IgD-negative memory B cell (primary cell): ENCODE results near the gene SNCAIP. TPM values are rescaled to one million over a fixed set of nuclear protein-coding genes. Genes with fewer than 3 reads are reported as not detected.
"Not testable (repeated sequence)": the region's sequence is repeated elsewhere in the genome, so short reads cannot be mapped to it uniquely, and the experiment has no call there.

ENCODE experiments used
- H3K27ac Mint-ChIP-seq, 3 donors: one replicate each; pipeline ENCODE4 v1.8.0; 2020 to 2022; ENCODE audit warnings: mild to moderate bottlenecking in 3 of 3, mixed read lengths in 3 of 3, moderate library complexity in 1 of 3
- H3K27me3 Mint-ChIP-seq: one replicate; pipeline ENCODE4 v1.8.0; 2021; ENCODE audit warnings: mixed read lengths
- H3K36me3 Mint-ChIP-seq: one replicate; pipeline ENCODE4 v1.8.0; 2020; ENCODE audit warnings: mild to moderate bottlenecking, mixed read lengths
- H3K4me1 Mint-ChIP-seq, 3 donors: one replicate each; pipeline ENCODE4 v1.8.0; 2020 to 2022; ENCODE audit warnings: mixed read lengths in 3 of 3, mild to moderate bottlenecking in 1 of 3
- H3K4me3 Mint-ChIP-seq, 4 donors: one replicate each; pipeline ENCODE4 v1.8.0; 2020 to 2022; ENCODE audit warnings: mild to moderate bottlenecking in 4 of 4, mixed read lengths in 4 of 4, moderate library complexity in 3 of 4
- H3K9me3 Mint-ChIP-seq, 3 donors: one replicate each; pipeline ENCODE4 v1.8.0; 2020 to 2021; ENCODE audit warnings: mixed read lengths in 3 of 3, mild to moderate bottlenecking in 1 of 3
- polyA plus RNA-seq: library from polyadenylated mRNA; unstranded; fragments of 300-500 nt; fragmentation: Illumina TruSeq; gene quantifications from one replicate; pipeline ENCODE4 v1.2.3, GENCODE V29; 2021

Gene SNCAIP
- polyA plus RNA-seq, 1 donor from 2014 or later, result not detected

DNA sequence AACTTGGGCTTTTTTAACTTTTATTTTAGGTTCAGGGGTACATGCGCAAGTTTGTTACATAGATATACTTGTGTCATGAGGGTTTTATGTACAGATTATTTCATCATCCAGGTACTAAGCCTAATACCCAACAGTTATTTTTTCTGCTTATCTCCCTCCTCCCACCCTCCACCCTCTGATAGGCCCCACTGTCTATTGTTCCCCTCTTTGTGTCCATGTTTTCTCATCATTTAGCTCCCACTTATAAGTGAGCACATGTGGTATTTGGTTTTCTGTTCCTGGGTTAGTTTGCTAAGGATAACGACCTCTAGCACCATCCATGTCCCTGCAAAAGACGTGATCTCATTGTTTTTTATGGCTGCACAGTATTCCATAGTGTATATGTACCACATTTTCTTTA, 172.1 kb downstream of the SNCAIP start:
- peaks cover 0 to 3% (median 0%) of the 10 kb centered on the region in 3 donors for H3K9me3 Mint-ChIP-seq
- peaks cover 5% of the 10 kb centered on the region for H3K27me3 Mint-ChIP-seq
- no peaks in the 10 kb centered on the region for H3K36me3 Mint-ChIP-seq
- no peak overlapping the region for H3K4me3 Mint-ChIP-seq
- H3K4me1 Mint-ChIP-seq, result no peaks in the 10 kb centered on the region
- no peak overlapping the region for H3K27ac Mint-ChIP-seq

DNA sequence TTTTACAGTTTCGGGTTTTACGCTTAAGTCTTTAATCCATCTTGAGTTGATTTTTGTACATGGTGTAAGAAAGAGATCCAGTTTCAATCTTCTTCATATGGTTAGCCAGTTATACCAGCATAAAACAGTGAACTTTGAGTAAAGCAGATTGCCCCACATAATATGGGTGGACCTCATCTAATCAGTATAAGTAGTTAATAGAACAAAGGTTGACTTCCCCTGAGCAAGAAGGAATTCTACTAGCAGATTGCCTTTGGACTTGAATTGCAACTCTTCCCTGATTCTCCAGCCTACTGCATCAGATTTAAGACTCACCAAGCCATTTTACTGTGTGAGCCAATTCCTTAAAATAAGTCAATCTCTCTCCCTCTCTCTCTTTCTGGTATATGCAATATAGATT, 173.2 kb downstream of the SNCAIP start:
- peaks cover 0 to 2% (median 0%) of the 10 kb centered on the region in 3 donors for H3K9me3 Mint-ChIP-seq
- no peak overlapping the region for H3K27ac Mint-ChIP-seq
- H3K27me3 Mint-ChIP-seq, result peaks cover 5% of the 10 kb centered on the region
- no peak overlapping the region for H3K4me3 Mint-ChIP-seq
- H3K4me1 Mint-ChIP-seq, result no peaks in the 10 kb centered on the region
- H3K36me3 Mint-ChIP-seq, result no peaks in the 10 kb centered on the region

DNA sequence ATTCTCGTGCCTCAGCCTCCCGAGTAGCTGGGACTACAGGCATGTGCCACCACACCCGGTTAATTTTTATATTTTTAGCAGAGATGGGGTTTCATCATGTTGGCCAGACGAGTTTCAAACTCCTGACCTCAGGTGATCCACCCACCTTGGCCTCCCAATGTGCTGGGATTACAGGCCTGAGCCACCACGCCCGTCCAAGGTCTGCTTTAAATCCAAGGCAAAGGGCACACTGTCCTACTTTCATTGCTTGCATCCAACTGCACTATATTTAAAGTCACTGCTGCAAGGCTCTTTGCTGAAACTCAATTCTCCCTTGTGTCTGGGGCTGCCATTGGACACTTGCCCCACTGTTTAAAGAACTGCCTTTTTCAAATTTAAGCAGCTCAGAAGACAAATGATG, 174.6 kb downstream of the SNCAIP start:
- H3K27me3 Mint-ChIP-seq, result not testable (repeated sequence)

DNA sequence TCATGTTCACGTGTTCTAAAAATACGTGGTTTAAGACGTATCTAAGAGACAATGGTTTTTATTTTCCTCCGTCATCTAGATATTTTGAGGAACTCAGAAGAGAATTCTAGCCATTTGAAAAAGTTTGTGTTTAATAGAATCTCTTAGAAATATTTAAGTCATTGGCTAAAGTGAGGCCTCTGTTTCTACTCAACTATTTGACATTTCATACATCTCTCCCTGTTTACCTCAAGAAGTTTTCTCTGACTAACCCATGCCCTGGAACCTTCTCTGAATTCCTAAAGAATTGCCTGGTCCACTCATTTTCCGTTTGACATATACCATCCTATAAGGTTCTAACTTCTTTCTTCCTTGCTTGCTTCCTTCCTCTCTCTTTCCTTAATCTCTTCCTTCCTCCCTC, 178.7 kb downstream of the SNCAIP start:
- Mint-ChIP-seq H3K4me3 (no peak overlapping the region), H3K27ac (no peak overlapping the region), H3K4me1 (no peaks in the 10 kb centered on the region), H3K9me3 (peaks cover 0 to 2% (median 2%) of the 10 kb centered on the region in 3 donors), H3K27me3 (peaks cover 3% of the 10 kb centered on the region), H3K36me3 (no peaks in the 10 kb centered on the region)

More for the DNA sequence above, 174.6 kb downstream of the SNCAIP start:
- not testable (repeated sequence) for H3K36me3 Mint-ChIP-seq, H3K4me1 Mint-ChIP-seq, H3K9me3 Mint-ChIP-seq, H3K27ac Mint-ChIP-seq
- H3K4me3 Mint-ChIP-seq, result peak overlapping the region in 1 of 4 donors; percentile 39

DNA sequence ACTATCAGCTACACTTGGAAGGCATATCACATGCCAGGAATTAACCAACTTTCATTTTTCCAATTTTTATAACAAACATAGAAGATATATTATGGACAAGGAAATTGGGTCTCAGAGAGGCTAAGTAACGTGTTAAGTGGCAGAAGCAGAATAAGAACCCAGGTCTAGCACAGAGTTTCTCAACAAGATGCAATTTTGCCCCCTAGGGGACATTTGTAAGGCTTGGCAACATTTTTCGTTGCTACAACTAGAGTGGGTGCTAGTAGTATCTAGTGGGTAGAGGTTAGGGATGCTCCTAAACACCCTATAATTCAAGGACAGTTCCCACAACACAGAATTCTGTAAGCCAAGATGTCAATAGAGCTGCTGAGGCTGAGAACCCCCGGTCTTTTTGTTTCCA, 180.6 kb downstream of the SNCAIP start:
- peaks cover 0 to 2% (median 0%) of the 10 kb centered on the region in 3 donors for H3K9me3 Mint-ChIP-seq
- H3K27ac Mint-ChIP-seq, result no peak overlapping the region
- no peaks in the 10 kb centered on the region for H3K27me3 Mint-ChIP-seq
- H3K36me3 Mint-ChIP-seq, result no peaks in the 10 kb centered on the region
- H3K4me1 Mint-ChIP-seq, result no peaks in the 10 kb centered on the region
- no peak overlapping the region for H3K4me3 Mint-ChIP-seq

DNA sequence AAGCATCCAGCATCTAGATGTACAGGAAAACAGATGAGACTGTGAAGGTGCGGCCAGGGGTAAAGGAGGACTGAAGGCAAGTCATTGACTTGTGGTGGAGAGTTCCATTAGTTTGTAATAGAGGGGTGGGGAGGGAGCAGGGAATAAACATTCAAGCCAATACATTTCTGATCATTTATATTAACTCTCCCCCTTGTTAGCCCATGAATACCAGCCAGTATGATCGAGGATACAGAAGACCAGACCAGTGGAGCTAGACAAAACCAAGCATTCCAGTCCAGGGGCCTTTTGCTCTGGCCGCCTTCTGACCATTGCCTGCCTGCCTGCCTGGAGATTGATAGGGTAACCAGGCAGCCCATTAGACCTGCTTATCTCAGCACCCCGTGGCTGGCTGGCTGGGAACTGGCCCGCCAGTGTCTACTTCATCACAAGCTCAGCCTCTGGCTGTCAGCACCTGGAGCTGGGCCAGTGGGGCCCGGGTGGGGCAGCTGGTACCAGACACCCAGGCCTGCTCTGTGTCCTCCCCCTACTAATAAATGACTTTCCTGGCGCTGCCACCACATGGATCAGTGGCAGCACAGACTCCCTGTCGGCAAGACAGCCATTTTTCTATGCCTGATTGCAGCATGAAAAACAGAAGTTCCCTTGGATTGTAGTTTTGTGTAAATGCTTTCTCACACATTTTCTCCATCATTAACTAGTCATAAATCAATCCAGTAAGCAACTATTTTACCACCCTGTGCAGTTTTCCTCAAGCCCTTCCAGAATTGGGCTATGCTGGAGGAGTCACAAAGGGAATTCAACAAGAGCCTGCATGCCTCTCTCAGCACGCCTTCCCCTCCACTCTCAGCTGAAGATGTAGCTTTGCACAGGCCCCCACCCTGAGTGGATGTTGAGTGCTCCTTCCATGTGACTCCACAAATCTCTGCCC, 181.3 kb downstream of the SNCAIP start:
- no peaks in the 10 kb centered on the region for H3K36me3 Mint-ChIP-seq
- H3K4me1 Mint-ChIP-seq, result no peaks in the 10 kb centered on the region
- peaks cover 0 to 2% (median 0%) of the 10 kb centered on the region in 3 donors for H3K9me3 Mint-ChIP-seq
- H3K27me3 Mint-ChIP-seq, result no peaks in the 10 kb centered on the region
- no peak overlapping the region for H3K27ac Mint-ChIP-seq
- no peak overlapping the region for H3K4me3 Mint-ChIP-seq

DNA sequence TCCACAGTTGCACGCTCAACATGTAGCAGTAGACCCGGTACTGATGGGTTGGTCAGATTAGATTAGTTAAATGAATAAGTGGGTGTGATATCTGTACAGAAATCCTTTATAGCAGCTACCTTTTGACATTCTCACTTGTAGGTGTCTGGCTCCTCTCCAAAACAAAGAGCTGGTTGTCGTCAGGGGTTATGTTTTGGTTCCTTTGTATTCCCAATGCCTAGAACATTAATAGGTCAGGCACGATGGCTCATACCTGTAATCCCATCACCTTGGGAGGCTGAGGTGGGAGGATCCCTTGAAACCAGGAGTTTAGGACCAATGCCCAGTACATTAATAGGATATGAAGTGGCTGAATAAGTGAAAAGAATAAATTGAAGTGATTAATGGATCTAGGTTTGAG, 182.1 kb downstream of the SNCAIP start:
- peaks cover 0 to 2% (median 0%) of the 10 kb centered on the region in 3 donors for H3K9me3 Mint-ChIP-seq
- H3K27ac Mint-ChIP-seq, result no peak overlapping the region
- no peaks in the 10 kb centered on the region for H3K4me1 Mint-ChIP-seq
- H3K27me3 Mint-ChIP-seq, result no peaks in the 10 kb centered on the region
- no peaks in the 10 kb centered on the region for H3K36me3 Mint-ChIP-seq
- H3K4me3 Mint-ChIP-seq, result no peak overlapping the region

DNA sequence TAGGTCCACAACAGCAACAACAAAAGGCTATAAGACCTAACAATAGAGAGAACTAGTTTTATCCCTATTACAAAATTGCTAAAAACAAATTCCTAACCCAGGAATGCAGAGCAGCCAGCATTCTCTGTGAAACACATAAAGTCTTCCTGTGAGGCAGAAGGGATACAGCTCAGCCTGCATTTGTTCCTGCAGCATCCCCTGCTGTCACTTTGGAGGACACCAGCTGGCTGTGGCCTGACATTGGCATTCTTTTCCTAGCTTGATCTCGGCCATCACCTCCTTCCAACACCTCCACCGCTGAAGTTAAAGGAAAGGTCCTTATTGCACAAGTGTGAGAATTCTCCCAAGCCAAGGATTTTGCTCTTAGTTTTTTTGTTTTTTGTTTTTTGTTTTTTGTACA, 186.1 kb downstream of the SNCAIP start:
- Mint-ChIP-seq H3K4me1 (no peaks in the 10 kb centered on the region), H3K4me3 (no peak overlapping the region), H3K9me3 (no peaks in the 10 kb centered on the region), H3K27ac (no peak overlapping the region), H3K36me3 (no peaks in the 10 kb centered on the region), H3K27me3 (peaks cover 4% of the 10 kb centered on the region)

DNA sequence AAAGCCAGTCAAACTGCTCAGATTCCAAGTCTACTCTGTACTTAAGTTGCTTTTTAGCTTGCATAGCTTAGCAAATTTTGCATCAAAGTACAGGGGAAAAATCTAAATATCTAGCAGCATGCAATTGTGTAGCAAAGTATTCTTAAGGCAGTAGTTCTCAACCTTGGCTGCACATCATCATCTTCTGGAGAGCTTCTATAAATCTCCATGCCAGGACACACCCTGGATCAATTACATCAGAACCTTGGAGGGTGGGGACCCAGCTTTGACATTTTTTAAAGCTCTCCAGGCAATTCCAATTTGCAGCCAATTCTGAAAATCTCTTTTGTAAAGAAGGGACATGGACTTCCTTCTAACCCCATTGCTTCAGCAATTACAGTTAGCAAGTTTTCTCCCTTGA, 187.5 kb downstream of the SNCAIP start:
- H3K4me1 Mint-ChIP-seq, result no peaks in the 10 kb centered on the region
- H3K36me3 Mint-ChIP-seq, result no peaks in the 10 kb centered on the region
- no peak overlapping the region for H3K27ac Mint-ChIP-seq
- H3K27me3 Mint-ChIP-seq, result peaks cover 4% of the 10 kb centered on the region
- no peaks in the 10 kb centered on the region for H3K9me3 Mint-ChIP-seq
- no peak overlapping the region for H3K4me3 Mint-ChIP-seq

DNA sequence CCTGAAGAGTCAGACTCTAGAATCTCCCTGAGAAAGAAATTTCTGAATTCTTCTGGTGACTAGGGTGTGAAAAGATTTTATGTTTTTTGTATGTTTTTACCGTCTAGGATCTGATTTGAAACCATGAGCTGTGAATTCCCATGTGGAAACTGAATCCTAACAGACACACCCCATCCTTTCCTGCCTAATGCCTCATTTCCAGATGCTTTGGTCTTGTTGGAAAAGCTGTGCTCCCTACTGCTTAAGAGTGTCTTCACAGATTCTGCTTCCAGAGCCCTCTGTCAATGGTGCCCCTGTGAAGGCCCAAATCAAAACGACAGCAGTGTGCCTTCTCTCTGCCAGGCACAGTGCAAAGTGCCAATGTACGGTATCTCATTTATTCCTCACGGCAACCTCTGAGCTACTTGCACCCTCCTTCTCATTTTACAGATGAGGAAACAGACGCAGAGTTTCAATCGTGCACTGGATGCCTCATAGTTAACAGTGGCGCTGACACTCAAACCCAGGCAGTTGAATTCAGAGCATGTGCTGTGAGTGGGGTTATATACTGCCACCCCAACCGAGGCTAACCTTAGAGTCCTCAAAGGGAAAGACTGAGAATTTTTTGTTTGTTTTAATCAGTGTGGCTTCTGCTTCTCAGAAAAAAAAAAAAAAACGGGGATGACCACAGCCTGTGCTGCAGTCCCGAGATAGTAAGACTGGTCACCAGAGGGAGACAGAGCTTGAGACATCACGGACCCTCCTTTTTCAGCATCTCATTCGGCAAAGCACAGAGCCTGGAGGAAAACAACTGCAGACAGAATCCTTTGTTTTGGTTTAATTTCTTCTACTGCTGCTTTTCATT, 188.4 kb downstream of the SNCAIP start:
- no peak overlapping the region for H3K27ac Mint-ChIP-seq
- H3K4me3 Mint-ChIP-seq, result no peak overlapping the region
- H3K9me3 Mint-ChIP-seq, result no peaks in the 10 kb centered on the region
- H3K27me3 Mint-ChIP-seq, result peaks cover 4% of the 10 kb centered on the region
- no peaks in the 10 kb centered on the region for H3K36me3 Mint-ChIP-seq
- H3K4me1 Mint-ChIP-seq, result peaks cover 0 to 2% (median 0%) of the 10 kb centered on the region in 3 donors

DNA sequence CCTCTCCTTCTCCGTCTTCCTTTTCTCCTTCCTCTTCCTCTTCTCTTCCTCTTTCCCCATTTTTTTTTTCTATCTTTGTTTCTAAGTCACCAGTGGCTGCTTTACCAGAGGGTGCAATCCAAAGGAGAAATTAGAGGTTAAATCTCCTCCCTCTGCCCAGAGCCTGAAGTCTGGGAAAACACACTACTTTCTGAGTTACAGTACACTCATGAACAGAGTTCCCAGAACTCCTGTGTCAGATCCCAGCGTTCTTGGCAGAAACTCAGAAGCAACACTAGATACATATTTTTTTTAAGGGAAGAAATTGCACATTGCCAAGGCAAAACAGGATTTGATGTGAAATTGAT, 189.0 kb downstream of the SNCAIP start:
- no peak overlapping the region for H3K27ac Mint-ChIP-seq
- H3K9me3 Mint-ChIP-seq, result no peaks in the 10 kb centered on the region
- H3K36me3 Mint-ChIP-seq, result no peaks in the 10 kb centered on the region
- peaks cover 4% of the 10 kb centered on the region for H3K27me3 Mint-ChIP-seq
- no peak overlapping the region for H3K4me3 Mint-ChIP-seq
- peaks cover 0 to 2% (median 0%) of the 10 kb centered on the region in 3 donors for H3K4me1 Mint-ChIP-seq

DNA sequence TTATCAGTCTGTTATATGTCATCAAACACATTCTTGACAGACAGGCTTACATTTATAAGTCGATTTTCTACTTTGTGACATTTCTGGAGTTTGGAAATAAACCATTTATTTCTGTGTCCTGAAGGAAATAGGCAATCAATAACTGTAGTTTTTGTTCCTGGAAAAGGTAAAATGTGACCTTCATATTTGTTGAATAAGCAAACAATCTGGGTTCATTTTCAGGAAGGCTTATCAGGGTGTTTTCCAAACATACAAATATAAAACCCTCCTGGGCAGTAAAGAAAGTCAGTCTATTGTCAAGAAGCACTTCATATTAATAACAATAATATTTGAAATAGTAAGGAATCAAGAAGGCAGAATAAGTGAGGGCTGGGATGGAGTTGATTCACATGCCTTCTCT, 195.0 kb downstream of the SNCAIP start:
- H3K27ac Mint-ChIP-seq, result no peak overlapping the region

DNA sequence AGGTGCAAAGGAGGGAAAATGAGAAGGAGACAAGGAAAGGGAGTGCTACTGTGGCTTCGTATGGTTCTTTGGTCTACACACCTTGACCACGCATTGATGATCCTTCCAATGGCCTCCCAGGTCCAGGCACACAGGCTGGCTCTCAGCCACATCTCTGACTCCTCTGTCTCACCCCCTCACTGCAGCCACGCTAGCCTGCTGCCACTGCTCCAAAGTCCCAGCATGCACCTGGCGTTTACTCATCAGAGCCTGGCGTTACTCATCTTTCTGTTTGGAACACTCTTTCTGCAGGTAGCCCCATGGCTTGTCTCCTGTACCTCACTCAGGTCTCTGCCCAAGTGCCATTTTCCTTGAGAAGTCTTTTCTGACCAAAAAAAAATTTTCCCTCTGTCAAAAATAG, 195.5 kb downstream of the SNCAIP start:
- H3K27me3 Mint-ChIP-seq, result no peaks in the 10 kb centered on the region
- no peaks in the 10 kb centered on the region for H3K36me3 Mint-ChIP-seq
- H3K9me3 Mint-ChIP-seq, result no peaks in the 10 kb centered on the region
- no peak overlapping the region for H3K27ac Mint-ChIP-seq
- no peak overlapping the region for H3K4me3 Mint-ChIP-seq
- peaks cover 0 to 2% (median 0%) of the 10 kb centered on the region in 3 donors for H3K4me1 Mint-ChIP-seq

More for the DNA sequence above, 195.0 kb downstream of the SNCAIP start:
- Mint-ChIP-seq H3K27me3 (no peaks in the 10 kb centered on the region), H3K4me1 (peaks cover 0 to 2% (median 0%) of the 10 kb centered on the region in 3 donors), H3K9me3 (no peaks in the 10 kb centered on the region), H3K4me3 (no peak overlapping the region), H3K36me3 (no peaks in the 10 kb centered on the region)

DNA sequence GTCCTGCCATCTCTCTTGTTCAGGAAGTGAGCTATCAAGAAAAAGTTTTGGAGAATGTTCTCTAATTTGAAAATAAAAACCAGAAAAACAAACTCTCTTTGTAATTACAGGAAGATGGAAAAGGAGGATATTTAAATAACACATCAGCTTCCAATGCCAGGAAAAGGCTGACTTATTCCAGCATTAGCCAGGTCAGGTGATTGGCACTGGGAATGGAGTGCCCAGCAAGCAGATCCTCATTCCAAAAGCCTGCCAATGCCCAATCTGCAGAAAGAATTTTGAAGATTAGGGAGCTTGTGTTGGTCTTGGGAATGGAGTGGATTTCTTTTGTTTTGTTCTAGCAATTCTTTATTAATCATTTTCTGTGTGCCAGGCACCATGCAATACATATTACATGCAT, 196.6 kb downstream of the SNCAIP start:
- Mint-ChIP-seq H3K9me3 (no peaks in the 10 kb centered on the region), H3K27ac (no peak overlapping the region), H3K27me3 (no peaks in the 10 kb centered on the region), H3K4me1 (peaks cover 0 to 2% (median 0%) of the 10 kb centered on the region in 3 donors), H3K4me3 (no peak overlapping the region), H3K36me3 (no peaks in the 10 kb centered on the region)
